Endothelial cell of umbilical vein (primary cell): ENCODE measurements around the gene SLC41A3.

Source experiments
- EZH2 ChIP-seq: IDR thresholded peaks from 2 replicates; pipeline ENCODE4 v1.6.1; 2012; ENCODE audit warnings: borderline replicate concordance, low read depth, mild to moderate bottlenecking, moderate library complexity, low read length, inconsistent platforms; ENCODE audit not compliant: severe bottlenecking
- POLR2A ChIP-seq: IDR thresholded peaks from 2 replicates; pipeline ENCODE4 v1.6.1; 2012; ENCODE audit warnings: low read depth, mild to moderate bottlenecking, control low read depth, low read length
- POLR2AphosphoS5 ChIP-seq: IDR thresholded peaks from 2 replicates; pipeline ENCODE4 v1.6.1; 2012; ENCODE audit warnings: low read depth, mild to moderate bottlenecking, control low read depth, low read length, moderate library complexity; ENCODE audit not compliant: insufficient read depth
- TF ChIP-seq, protein P1 (sequence below), 2 donors: IDR thresholded peaks; 1 replicate in 1 of 2; 2 replicates in 1 of 2; pipeline ENCODE4 v1.5.1; 2011; ENCODE audit warnings: low read length in 2 of 2, mild to moderate bottlenecking in 2 of 2, moderate library complexity in 2 of 2, control low read depth in 1 of 2, inconsistent platforms in 1 of 2, low read depth in 1 of 2; ENCODE audit not compliant: insufficient read depth in 1 of 2; ENCODE audit errors: extremely low read depth in 1 of 2

DNA sequence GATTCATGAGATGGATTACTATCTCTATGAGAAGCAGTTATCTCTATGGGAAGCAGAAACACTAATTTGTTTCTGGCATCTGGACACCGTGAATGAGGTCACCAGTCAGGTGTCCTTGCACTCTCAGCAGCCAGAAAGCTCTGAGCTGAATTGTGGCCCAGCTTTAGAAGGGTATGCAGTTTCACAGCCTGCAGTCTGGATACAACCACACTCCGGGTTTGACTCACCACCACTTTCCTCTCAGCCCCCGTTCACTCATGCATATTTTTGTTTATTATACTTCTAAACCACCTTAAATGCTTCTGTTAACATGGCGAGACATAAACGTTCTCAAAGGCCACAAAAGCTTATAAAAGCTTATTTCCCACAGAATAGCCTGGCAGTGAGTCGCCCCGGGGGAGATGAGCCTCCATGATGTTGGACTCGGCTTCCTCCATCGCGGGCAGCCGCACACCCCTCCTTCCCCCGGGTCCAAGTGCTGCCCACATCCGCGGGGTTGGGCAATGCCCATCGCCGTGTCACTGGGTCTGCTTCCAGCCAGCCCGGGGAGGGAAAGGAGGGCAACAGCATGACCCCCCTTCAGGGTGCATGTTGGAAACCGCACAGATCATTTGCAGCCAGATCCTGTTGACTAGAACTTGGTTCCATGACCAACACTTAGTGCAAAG lies 16.8 kb upstream of the SLC41A3 start:
- TF ChIP-seq EZH2: no peak
- TF ChIP-seq POLR2A: no peak
- TF ChIP-seq POLR2AphosphoS5: no peak
- TF ChIP-seq, protein P1, sequence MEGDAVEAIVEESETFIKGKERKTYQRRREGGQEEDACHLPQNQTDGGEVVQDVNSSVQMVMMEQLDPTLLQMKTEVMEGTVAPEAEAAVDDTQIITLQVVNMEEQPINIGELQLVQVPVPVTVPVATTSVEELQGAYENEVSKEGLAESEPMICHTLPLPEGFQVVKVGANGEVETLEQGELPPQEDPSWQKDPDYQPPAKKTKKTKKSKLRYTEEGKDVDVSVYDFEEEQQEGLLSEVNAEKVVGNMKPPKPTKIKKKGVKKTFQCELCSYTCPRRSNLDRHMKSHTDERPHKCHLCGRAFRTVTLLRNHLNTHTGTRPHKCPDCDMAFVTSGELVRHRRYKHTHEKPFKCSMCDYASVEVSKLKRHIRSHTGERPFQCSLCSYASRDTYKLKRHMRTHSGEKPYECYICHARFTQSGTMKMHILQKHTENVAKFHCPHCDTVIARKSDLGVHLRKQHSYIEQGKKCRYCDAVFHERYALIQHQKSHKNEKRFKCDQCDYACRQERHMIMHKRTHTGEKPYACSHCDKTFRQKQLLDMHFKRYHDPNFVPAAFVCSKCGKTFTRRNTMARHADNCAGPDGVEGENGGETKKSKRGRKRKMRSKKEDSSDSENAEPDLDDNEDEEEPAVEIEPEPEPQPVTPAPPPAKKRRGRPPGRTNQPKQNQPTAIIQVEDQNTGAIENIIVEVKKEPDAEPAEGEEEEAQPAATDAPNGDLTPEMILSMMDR (IDR thresholded peaks at IDR 0.05; ENCODE audit: extremely low read depth in 1 of 2, insufficient read depth in 1 of 2, low read depth in 1 of 2, low read length in 2 of 2): no peak
